Occipital lobe (tissue), 2 donors: ENCODE measurements around the gene KRT3. TPM values are rescaled to one million over a fixed set of nuclear protein-coding genes. Genes with fewer than 3 reads are reported as not detected.

Experiments
- DNase-seq: peaks from one replicate; lab custom pipeline; 2025; lab: John Stamatoyannopoulos, UW
- total RNA-seq: library from RNA; depleted of rRNA; stranded (reverse); fragments of >200 nt; gene quantifications from one replicate; pipeline ENCODE4 v1.2.3, GENCODE V29; 2014

The KRT3 gene
- total RNA-seq, 1 donor from 2014 or later = not detected

GRCh38 chr12:52827499-52828090, 31.7 kb upstream of the KRT3 start:
- DNase-seq = no peak

- no peak for DNase-seq
Measured at GRCh38 chr12:52826611-52827498, 30.9 kb upstream of the KRT3 start.

- DNase-seq = no peak
Measured at GRCh38 chr12:52825961-52826360, 30.0 kb upstream of the KRT3 start.

- DNase-seq = no peak
Measured at GRCh38 chr12:52824741-52825410, 29.0 kb upstream of the KRT3 start.

GRCh38 chr12:52823761-52824450, 28.0 kb upstream of the KRT3 start:
- no peak for DNase-seq

- DNase-seq = no peak
Measured at GRCh38 chr12:52822771-52823510, 27.0 kb upstream of the KRT3 start.

GRCh38 chr12:52821826-52822660, 26.1 kb upstream of the KRT3 start:
- DNase-seq = no peak

GRCh38 chr12:52821071-52821730, 25.3 kb upstream of the KRT3 start:
- DNase-seq = no peak

GRCh38 chr12:52820521-52820920, 24.6 kb upstream of the KRT3 start:
- DNase-seq = no peak

GRCh38 chr12:52819731-52820510, 24.0 kb upstream of the KRT3 start:
- DNase-seq = no peak

GRCh38 chr12:52818887-52819420, 23.0 kb upstream of the KRT3 start:
- no peak for DNase-seq

- DNase-seq = no peak
Measured at GRCh38 chr12:52818388-52818787, 22.5 kb upstream of the KRT3 start.

GRCh38 chr12:52817699-52818238, 21.9 kb upstream of the KRT3 start:
- no peak for DNase-seq

GRCh38 chr12:52817003-52817698, 21.2 kb upstream of the KRT3 start:
- DNase-seq = no peak

- no peak for DNase-seq
Measured at GRCh38 chr12:52815676-52816588, 20.0 kb upstream of the KRT3 start.

GRCh38 chr12:52815161-52815560, 19.2 kb upstream of the KRT3 start:
- DNase-seq = no peak
